Bone marrow (tissue), 2 donors: ENCODE measurements around the gene CALM1.
A peak's percentile ranks its signal among the peaks of the same experiment; 100 is the strongest.
"Not testable (repeated sequence)": the region's sequence is repeated elsewhere in the genome, so short reads cannot be mapped to it uniquely, and the experiment has no call there.

ENCODE experiments used
- DNase-seq, 2 donors: peaks; one replicate each; lab custom pipeline; 2025; lab: John Stamatoyannopoulos, UW

CALM1 gene

DNA sequence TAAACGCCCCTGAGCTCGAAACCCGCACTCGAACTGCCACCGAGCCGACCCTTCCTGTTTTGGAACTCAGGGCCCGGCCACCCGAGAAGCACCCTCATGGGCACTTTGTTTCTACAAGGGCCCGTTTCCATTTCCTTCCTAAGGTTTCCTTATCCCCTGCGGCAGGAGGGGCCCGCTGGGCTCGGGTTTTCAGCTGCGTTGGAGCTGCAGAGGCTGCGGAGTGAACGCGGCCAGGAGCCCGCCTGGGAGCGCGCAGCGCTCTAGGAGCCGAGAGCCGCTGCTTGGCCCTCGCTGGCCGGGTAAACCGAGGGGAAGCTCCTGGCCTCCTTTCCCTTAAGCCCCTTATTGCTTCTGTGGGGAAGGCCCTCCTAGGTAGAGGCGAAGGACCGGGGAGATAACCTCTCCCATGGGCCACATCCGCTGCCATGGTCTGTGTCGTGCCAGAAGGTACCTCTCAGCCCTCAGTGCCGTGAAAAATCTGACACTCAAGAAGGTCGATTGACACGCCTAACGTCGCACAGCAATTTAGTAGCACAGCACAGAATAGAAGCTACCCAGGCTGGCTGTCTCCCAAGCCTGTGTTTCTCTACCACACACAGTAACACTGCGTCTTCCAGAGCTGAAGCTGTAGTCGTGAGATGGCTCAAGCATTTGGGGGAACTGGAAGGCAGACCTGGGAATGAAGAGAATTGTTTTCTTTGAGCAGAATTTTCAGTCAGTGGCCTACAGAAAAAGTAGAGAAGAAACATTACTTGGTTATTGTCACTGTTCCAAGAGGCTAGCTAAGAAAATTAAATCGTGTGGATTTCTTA lies 12.9 kb upstream of the CALM1 start:
- DNase-seq = peak; percentile 53

- no peak for DNase-seq
These were observed 12.3 kb upstream of the CALM1 start for GRCh38 chr14:90384543-90384911.

GRCh38 chr14:90386321-90386720 lies 10.5 kb upstream of the CALM1 start:
- no peak for DNase-seq

- DNase-seq = no peak
These were observed 9.5 kb upstream of the CALM1 start for GRCh38 chr14:90387206-90387760.

GRCh38 chr14:90388437-90388836 lies 8.4 kb upstream of the CALM1 start:
- DNase-seq = peak in 1 of 2 donors; percentile 45

- no peak for DNase-seq
These were observed 7.8 kb upstream of the CALM1 start for GRCh38 chr14:90388982-90389381.

- DNase-seq = no peak
These were observed 2.9 kb upstream of the CALM1 start for GRCh38 chr14:90393966-90394365.

DNA sequence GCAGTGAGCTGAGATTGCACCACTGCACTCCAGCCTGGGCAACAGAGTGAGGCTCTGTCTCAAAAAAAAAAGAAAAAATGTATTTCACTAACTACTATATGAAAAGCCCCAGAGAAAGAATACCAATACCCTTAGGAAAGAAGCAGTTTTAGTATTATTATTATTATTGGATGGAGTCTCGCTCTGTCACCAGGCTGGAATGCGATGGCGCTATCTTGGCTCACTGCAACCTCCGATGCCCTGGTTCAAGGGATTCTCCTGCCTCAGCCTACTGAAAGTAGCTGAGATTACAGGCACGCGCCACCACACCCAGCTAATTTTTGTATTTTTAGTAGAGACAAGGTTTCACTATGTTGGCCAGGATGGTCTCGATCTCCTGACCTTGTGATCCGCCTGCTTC lies 2.0 kb upstream of the CALM1 start:
- DNase-seq = not testable (repeated sequence)

DNA sequence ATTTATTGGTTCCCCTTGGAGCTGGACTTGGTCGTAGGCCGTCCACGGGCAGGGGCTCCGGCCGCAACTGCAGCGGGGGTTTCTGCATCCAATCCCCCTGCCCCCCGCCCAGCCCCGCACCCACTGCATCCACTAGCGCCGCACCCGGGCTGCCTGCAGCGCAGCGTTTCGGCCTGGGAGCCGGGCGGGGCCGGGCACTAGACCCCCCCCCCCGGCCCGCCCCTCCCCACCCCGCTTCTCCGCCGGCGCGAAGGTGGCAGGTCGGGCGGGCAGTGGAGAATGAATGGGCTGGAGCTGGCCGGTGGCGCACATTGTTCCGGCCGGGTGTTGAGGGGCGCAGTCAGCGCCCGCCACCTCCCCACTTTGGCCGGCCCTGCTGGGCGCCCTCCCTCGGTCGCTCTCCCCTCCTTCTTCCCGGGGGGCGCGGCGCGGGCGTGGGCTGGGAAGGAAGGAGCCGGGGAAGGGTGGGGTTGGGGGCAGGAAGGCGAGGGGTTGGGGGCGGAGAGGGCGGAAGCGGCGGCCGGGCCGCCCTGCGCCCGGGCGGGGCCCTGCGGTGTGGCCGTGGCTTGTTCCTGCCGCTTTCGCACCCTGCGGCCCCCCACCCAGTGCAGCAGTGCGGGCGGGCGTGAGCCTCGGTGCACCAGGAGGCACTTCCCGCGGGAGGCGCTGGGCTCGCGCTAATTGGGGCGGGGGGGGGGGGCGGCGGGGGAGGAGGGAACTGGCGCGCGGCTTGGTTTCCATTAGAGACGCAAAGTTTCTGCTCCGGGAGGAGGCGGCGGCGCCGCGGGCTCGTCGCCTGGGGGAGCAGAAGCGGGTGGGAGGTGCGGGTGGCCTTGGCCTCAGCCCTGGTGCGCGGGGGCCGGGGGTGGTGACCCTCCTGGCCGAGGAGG lies 841 bp downstream of the CALM1 start:
- peak; percentile 25 to 60 for DNase-seq

- peak in 1 of 2 donors; percentile 60 for DNase-seq
These were observed 1.5 kb downstream of the CALM1 start for GRCh38 chr14:90398315-90398839.

DNA sequence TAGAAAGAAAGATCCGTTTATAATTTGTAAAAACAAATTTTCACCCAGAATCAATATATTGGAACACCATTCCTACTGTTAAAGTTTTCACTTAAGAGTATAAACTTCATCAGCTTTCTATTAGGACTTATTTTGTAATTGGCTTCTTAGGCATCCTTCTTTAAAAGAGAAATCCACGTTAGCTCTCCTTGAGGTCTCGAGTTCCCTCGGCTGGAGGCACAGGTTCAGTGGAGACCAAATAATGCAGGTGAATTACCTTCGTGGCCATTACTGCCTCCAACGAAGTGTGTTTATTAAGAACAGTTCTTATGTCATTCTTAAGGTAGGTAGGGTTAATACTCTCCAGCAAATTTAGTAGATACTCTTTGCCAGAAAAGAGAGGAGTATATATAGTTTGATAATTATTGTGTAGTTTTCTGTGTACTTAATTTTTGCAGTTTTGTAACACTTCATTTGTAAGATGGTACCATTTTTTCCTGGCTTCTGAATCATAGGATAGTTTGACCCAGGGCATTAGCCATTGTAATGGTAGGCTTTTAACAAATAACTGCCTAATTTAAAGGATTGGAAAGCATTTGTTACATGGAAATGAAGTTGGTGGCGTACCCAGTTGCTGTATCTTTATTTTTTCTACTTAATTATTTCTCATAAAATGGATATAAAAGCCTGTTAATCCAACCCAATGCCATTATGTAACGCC lies 2.2 kb downstream of the CALM1 start:
- DNase-seq = no peak

DNA sequence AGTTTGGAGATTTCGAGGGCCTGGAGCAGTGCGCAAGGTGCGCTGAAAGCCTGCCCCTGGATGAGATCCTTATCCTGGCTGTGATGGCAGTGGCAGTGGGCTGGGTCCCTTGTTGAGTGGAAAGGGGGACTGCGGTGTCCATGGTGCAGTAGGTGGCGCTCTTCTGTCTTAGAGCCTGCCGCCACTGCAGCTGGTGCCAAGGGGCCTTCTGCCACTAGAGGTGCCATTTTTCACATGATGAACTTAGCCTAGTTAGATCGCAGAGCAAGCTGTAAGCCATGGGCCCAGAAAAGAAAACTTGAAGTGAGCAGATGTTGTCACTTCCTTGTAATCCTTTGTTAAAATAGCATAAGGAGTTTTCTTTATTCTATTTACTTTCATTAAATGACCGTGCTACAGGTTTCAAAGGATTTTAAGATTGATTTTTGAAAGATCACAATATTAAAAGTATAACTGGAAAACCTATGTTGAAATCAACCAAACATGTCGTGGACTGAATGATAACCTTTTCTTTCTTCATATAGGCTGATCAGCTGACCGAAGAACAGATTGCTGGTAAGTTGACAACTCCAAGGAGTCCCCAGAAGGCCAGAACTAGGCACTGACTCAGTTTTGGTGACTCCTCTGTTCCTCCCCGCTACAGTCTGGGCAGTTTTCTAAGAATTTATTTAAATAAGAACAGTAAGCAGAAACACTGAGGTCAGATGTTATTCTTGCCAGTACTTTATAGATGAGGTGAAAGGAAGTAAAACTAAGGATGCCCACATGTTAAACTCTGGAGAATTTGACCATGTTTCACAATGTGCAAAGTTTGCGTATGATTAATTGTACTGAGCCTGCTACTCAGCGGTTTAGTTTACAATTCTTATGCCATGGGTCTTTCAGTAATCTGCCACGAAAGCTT lies 3.0 kb downstream of the CALM1 start:
- DNase-seq = peak; percentile 31 to 93

DNA sequence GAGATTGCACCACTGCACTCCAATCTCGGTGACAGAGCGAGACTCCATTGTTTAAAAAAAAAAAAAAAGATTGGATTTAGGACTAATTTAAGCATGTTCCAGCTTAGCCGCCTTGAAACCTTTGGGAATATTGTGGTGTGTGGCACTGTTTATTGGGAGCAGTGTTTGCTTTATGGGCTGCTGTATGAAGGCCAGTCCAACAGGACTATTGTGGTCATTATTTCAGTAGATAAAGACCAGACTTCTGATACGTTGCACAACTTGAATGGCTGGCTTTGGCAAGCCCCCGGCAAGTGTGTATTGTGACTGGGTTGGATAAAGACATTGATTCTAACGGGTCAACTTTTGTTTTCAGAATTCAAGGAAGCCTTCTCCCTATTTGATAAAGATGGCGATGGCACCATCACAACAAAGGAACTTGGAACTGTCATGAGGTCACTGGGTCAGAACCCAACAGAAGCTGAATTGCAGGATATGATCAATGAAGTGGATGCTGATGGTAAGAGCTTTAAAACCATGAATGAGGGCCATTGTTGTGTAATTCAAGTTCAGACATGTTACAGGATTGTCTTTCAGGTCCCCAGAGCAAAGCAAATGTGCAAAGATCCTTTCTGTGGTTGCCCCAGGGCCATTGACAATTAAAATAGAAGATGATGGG lies 4.2 kb downstream of the CALM1 start:
- no peak for DNase-seq

DNA sequence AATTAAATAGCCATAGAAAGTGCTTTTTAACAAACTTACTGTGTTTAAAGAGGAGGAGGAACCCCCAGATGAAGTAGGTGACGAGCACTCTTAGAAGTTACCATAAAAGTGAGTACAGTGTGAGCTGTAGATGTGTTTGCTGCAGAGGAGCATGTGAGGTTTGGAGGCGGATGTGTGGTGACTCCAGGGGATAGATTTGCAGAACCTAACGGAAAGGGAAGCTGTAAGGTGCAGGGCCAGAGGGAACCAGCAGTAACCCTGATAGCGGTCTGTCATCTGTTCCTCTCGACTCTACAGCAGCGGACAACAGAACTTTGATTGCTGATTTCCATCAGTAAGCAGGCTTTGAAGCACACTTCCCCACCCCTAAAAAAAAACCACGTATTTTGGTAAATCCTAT lies 5.2 kb downstream of the CALM1 start:
- peak in 1 of 2 donors; percentile 67 for DNase-seq

DNA sequence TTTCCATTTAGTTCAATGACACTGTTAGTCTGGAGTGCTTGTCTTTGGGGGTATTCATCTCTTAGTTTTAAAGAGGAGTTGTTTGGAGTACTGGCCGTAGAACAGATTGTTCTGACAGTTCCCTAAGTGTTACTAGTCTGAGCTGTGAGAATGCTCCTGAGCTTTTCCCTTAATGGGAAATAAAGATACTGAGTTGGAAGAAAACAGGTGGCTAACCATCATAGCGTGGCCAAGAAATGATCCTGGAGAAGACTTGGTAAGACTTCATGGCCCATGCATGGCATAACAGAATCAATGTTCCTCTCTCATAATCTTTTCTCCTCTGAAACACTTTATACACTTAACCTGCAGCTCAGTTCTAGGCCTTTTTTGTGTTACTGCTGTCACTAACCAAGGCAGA lies 6.2 kb downstream of the CALM1 start:
- no peak for DNase-seq

GRCh38 chr14:90405101-90405500 lies 8.3 kb downstream of the CALM1 start:
- DNase-seq = no peak

- no peak for DNase-seq
These were observed 8.9 kb downstream of the CALM1 start for GRCh38 chr14:90405755-90406154.

- no peak for DNase-seq
These were observed 9.6 kb downstream of the CALM1 start for GRCh38 chr14:90406384-90406798.

- DNase-seq = no peak
These were observed 10.4 kb downstream of the CALM1 start for GRCh38 chr14:90407230-90407629.

GRCh38 chr14:90408713-90409112 lies 11.9 kb downstream of the CALM1 start:
- no peak for DNase-seq
